Duodenal mucosa (tissue), 2 donors: ENCODE results near the gene SLC12A3.

Experiments
- H3K27ac ChIP-seq: one replicate; pipeline ENCODE4 v1.7.0; 2013; ENCODE audit warnings: low read depth, low read length
- H3K27me3 ChIP-seq, 2 donors: one replicate each; pipeline ENCODE4 v1.7.0; 2013; ENCODE audit warnings: low read length in 2 of 2, control low read depth in 1 of 2; ENCODE audit not compliant: insufficient read depth in 2 of 2, control insufficient read depth in 1 of 2
- H3K36me3 ChIP-seq, 2 donors: one replicate each; pipeline ENCODE4 v1.7.0; 2013; ENCODE audit warnings: low read length in 2 of 2, control low read depth in 1 of 2; ENCODE audit not compliant: insufficient read depth in 2 of 2, control insufficient read depth in 1 of 2
- H3K4me1 ChIP-seq, 2 donors: one replicate each; pipeline ENCODE4 v1.7.0; 2013; ENCODE audit warnings: low read length in 2 of 2, control low read depth in 1 of 2; ENCODE audit not compliant: insufficient read depth in 2 of 2, control insufficient read depth in 1 of 2
- H3K4me3 ChIP-seq, 2 donors: one replicate each; pipeline ENCODE4 v1.7.0; 2013; ENCODE audit warnings: low read length in 2 of 2, low read depth in 1 of 2
- H3K9ac ChIP-seq, 2 donors: one replicate each; pipeline ENCODE4 v1.7.0; 2013; ENCODE audit warnings: low read length in 2 of 2, low read depth in 1 of 2
- H3K9me3 ChIP-seq, 2 donors: one replicate each; pipeline ENCODE4 v1.7.0; 2013; ENCODE audit warnings: low read length in 2 of 2, control low read depth in 1 of 2; ENCODE audit not compliant: control insufficient read depth in 1 of 2

Gene SLC12A3

GRCh38 chr16:56888806-56889205 lies 23.8 kb downstream of the SLC12A3 start:
- Histone ChIP-seq H3K27me3 (no peaks in the 10 kb centered on the region), H3K27ac (no peak overlapping the region), H3K9ac (no peak overlapping the region), H3K4me1 (no peaks in the 10 kb centered on the region), H3K9me3 (no peaks in the 10 kb centered on the region), H3K4me3 (no peak overlapping the region), H3K36me3 (no peaks in the 10 kb centered on the region)

DNA sequence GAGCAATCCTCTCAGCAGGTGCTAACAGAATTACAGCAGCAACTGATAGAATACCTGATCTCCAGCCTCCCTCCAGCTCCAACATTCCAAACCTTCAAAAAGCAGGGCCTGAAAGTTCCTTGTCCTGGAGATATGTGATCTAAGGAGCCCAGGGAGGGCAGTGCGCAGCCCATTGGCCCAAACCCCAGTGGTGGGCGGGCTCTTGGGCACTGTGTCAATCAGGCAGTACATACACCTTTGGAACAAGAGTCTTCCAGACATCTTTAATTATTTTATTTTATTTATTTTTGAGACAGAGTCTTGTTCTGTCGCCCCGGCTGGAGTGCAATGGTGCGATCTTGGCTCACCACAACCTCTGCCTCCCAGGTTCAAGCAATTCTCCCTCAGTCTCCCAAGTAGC lies 24.2 kb downstream of the SLC12A3 start:
- H3K4me1 ChIP-seq: no peaks in the 10 kb centered on the region
- no peak overlapping the region for H3K4me3 ChIP-seq
- no peaks in the 10 kb centered on the region for H3K9me3 ChIP-seq
- no peak overlapping the region for H3K9ac ChIP-seq
- H3K36me3 ChIP-seq: no peaks in the 10 kb centered on the region
- no peak overlapping the region for H3K27ac ChIP-seq
- H3K27me3 ChIP-seq: no peaks in the 10 kb centered on the region

DNA sequence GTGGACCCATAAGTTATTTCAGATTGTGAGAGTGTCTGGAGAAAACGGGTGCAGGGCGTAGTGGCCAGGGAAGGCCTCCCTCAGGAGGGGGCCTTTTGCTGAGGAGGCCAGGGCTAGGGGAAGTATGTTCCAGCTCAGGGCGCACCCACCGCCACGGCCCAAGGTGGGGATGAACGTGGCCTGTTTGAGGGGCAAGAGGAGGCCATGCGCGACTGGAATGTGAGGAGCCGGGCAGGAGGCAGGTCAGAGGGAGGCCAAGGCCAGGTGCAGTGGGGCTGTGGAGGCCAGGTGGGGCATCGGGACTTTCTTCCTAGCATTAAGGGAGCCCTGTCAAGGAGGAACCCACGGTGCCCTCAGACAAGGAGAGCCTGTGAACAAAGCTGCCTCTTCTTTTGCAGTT lies 26.7 kb downstream of the SLC12A3 start:
- no peaks in the 10 kb centered on the region for H3K36me3 ChIP-seq
- H3K27ac ChIP-seq: no peak overlapping the region
- no peaks in the 10 kb centered on the region for H3K9me3 ChIP-seq
- H3K9ac ChIP-seq: no peak overlapping the region
- H3K27me3 ChIP-seq: no peaks in the 10 kb centered on the region
- no peaks in the 10 kb centered on the region for H3K4me1 ChIP-seq
- no peak overlapping the region for H3K4me3 ChIP-seq

DNA sequence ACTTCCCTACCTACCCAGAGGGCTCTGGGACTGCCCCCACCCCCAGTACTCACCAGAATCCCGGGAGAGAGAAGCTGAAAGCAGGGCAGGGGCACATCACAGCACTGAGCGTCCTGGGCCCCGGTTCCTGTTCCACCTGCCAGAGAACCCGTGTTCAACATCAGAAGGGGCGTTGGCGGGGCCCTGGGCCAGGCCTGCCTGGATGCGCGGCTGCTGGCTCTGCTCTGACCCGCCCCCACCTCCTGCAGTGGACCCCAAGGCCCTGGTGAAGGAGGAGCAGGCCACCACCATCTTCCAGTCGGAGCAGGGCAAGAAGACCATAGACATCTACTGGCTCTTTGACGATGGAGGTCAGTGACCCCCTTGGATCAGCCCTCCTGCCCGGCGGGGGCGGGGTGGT lies 27.7 kb downstream of the SLC12A3 start:
- Histone ChIP-seq H3K4me1 (no peaks in the 10 kb centered on the region), H3K27ac (no peak overlapping the region), H3K36me3 (no peaks in the 10 kb centered on the region), H3K27me3 (no peaks in the 10 kb centered on the region), H3K4me3 (no peak overlapping the region), H3K9ac (no peak overlapping the region), H3K9me3 (no peaks in the 10 kb centered on the region)

GRCh38 chr16:56894331-56894917 lies 29.4 kb downstream of the SLC12A3 start:
- Histone ChIP-seq H3K9me3 (no peaks in the 10 kb centered on the region), H3K4me1 (no peaks in the 10 kb centered on the region), H3K9ac (no peak overlapping the region), H3K27ac (no peak overlapping the region), H3K4me3 (no peak overlapping the region), H3K27me3 (no peaks in the 10 kb centered on the region), H3K36me3 (no peaks in the 10 kb centered on the region)

DNA sequence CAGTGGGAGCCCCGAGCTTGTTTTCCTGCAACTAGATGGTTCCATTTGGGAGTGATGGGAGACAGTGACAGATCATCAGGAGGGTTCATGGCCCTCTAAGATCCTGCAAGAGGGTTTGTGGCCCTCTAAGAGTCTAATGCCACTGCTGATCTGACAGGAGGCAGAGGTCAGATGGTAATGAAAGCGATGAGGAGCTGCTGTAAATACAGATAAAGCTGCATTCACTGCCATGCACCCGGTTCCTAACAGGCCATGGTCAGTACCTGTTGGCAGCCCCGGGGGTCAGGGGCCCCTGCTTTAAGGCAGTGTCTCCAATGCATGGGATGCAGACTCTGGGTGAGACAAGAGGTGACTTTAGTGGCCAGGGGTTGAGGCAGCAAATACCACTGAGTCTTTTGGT lies 30.8 kb downstream of the SLC12A3 start:
- no peaks in the 10 kb centered on the region for H3K9me3 ChIP-seq
- H3K36me3 ChIP-seq: no peaks in the 10 kb centered on the region
- no peaks in the 10 kb centered on the region for H3K27me3 ChIP-seq
- H3K27ac ChIP-seq: no peak overlapping the region
- H3K4me1 ChIP-seq: no peaks in the 10 kb centered on the region
- H3K4me3 ChIP-seq: no peak overlapping the region
- H3K9ac ChIP-seq: no peak overlapping the region

DNA sequence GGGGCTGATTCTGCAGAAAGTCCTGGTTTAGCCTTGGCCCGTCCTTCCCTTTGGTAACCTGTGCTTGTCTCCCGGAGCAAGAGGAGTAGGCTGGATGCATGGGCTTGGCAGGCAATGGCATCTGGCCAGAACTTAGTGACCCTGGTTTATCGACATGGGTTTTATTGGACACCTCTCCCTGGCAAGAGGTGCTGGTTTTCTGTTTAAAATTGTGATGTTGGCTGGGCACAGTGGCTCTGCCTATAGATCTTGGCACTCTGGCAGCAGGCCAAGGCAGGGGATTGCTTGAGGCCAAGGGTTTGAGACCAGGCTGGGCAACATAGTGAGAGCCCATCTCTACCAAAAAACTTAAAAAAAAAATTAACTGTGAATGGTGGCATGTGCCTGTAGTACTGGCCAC lies 31.2 kb downstream of the SLC12A3 start:
- Histone ChIP-seq H3K4me3 (no peak overlapping the region), H3K27me3 (no peaks in the 10 kb centered on the region)

GRCh38 chr16:56897026-56897799 lies 32.2 kb downstream of the SLC12A3 start:
- H3K4me3 ChIP-seq: no peak overlapping the region
- no peaks in the 10 kb centered on the region for H3K36me3 ChIP-seq
- no peaks in the 10 kb centered on the region for H3K27me3 ChIP-seq
- no peaks in the 10 kb centered on the region for H3K4me1 ChIP-seq
- no peaks in the 10 kb centered on the region for H3K9me3 ChIP-seq
- no peak overlapping the region for H3K9ac ChIP-seq
- H3K27ac ChIP-seq: no peak overlapping the region

More for the DNA sequence above, 31.2 kb downstream of the SLC12A3 start:
- no peaks in the 10 kb centered on the region for H3K4me1 ChIP-seq
- no peaks in the 10 kb centered on the region for H3K36me3 ChIP-seq
- H3K9me3 ChIP-seq: no peaks in the 10 kb centered on the region
- no peak overlapping the region for H3K9ac ChIP-seq
- no peak overlapping the region for H3K27ac ChIP-seq

- H3K9ac ChIP-seq: no peak overlapping the region
- H3K36me3 ChIP-seq: no peaks in the 10 kb centered on the region
- no peaks in the 10 kb centered on the region for H3K9me3 ChIP-seq
- no peak overlapping the region for H3K4me3 ChIP-seq
- H3K4me1 ChIP-seq: no peaks in the 10 kb centered on the region
- H3K27ac ChIP-seq: no peak overlapping the region
- H3K27me3 ChIP-seq: no peaks in the 10 kb centered on the region
These were observed 33.8 kb downstream of the SLC12A3 start for GRCh38 chr16:56898847-56899246.

GRCh38 chr16:56903866-56904265 lies 38.9 kb downstream of the SLC12A3 start:
- no peaks in the 10 kb centered on the region for H3K36me3 ChIP-seq
- H3K27me3 ChIP-seq: no peaks in the 10 kb centered on the region
- no peak overlapping the region for H3K27ac ChIP-seq
- H3K4me3 ChIP-seq: no peak overlapping the region
- no peaks in the 10 kb centered on the region for H3K9me3 ChIP-seq
- H3K4me1 ChIP-seq: peaks cover 6% of the 10 kb centered on the region in 2 donors
- H3K9ac ChIP-seq: no peak overlapping the region
